ENCODE data around the gene WDHD1.
"Not testable (repeated sequence)": the region's sequence is repeated elsewhere in the genome, so short reads cannot be mapped to it uniquely, and the experiment has no call there.

The WDHD1 gene

DNA sequence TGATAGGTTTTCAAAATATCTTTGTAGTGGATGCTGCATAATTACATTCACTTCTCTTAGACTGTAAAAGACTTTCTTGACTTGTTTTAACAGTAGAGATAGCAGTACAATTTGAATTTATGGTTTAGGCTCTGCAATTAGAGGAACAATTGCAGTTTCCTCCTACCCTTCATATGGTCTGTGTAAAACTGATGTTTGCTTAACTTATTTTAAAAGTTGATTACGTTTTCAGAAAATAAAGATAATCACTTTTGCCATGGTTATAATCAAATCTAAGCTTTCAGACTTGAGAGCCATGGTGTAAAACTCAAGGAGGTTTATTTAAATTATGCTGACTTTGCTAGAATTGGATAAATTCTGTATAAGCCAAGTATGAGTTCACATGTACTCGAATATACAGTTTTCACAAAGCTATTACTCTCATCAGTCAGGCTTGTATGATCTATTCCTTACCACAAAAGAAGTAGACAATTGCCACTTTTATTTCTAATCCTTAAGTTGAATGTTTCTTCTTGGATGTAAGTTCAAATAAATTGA is 22.1 kb upstream of the WDHD1 start:
- no peak for DNase-seq (ENCODE audit: low read depth)

DNA sequence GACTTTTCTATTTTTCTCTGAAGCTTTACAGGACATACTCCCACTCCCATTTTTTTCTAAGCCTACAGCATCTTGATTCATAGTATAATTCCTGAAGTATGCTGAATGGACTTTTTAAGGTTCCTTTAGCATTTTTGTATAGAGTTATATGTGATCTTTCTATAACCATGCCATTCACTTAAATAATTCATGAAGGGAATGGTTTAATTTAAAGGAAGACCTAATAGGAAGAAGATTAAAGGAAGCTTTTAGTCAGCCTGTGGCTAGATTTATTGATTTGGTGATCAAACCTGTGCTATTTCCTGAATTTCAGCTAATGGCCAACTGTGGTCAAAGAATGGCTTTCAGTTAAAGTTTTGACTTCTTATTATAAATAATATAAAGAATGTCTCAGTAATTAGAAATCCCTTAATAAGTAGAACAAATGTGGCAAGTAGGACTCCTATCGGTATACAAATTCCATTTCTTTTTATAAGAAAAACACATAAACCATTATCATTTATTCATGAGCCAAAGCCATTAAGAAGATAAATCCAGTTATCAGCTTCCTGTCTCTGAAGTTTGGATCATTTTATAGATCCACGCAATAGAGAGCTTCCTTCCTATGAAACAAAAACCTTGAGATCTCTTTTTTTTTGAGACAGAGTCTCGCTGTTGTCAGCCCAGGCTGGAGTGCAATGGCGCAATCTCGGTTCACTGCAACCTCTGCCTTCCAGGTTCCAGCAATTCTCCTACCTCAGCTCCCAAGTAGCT is 20.6 kb upstream of the WDHD1 start:
- no peak for DNase-seq (ENCODE audit: low read depth)

DNA sequence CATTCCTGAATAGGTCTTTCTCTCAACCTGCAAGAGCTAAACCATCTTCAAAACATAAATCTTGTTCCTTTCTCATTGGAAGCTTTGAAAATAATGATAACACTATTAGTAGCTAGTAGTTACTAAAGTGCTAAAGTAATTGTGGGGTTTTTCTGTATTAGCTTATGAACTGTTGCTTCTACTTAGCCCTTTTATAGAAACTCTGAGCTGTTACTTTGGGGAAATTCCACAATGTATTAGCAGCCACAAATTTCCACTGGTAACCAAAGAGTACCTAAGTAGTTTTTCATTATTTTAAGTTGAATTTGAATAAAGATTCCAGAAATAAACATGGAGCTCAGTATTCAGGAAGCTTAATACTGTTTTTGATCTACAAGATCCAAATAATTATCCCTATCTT is 18.2 kb upstream of the WDHD1 start:
- DNase-seq (ENCODE audit: low read depth) = no peak

DNA sequence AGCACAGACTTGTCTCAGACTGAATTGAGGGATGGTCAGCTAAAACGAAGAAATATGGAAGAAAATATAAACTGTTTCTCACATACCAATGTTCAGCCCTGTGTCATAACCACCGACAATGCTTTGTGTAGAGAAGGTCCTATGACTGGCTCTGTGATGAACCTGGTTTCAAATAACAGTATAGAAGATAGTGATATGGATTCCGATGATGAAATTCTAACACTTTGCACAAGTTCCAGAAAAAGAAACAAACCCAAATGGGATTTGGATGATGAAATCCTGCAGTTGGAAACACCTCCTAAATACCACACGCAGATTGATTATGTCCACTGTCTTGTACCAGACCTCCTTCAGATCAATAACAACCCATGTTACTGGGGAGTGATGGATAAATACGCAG is 16.6 kb upstream of the WDHD1 start:
- DNase-seq (ENCODE audit: low read depth) = no peak

DNA sequence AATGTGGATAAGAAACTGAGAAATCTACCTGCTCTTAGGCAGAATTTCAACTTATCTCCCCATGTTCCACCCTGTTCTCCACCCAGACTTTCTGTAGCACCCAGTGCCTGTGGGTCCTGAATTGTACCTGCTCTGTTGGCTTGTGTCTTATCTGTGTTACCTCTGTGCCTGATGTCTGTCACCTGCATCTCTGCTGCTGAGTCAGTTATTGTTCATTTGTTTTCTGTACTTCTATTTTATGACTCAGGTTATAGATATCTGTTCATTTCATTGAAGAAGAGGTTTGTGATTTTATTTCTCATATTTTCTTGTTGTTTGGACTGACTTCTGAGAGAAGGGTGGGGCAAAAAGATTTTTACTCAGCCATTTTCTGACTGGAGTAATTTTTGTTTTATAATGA is 11.8 kb upstream of the WDHD1 start:
- no peak for DNase-seq (ENCODE audit: low read depth)

DNA sequence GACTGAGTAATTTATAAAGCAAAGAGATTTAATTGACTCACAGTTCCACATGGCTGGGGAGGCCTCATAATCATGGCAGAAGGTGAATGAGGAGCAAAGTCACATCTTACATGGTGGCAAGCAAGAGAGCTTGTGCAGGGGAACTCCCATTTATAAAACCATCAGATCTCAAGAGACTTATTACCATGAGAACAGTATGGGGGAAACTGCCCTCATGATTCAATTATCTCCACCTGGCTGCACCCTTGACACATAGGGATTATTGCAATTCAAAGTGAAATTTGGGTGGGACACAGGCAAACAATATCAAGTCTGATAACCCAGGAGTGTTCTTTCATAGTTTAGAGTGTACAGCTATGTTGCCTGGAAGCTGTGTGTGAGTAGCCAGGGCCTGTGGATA is 11.1 kb upstream of the WDHD1 start:
- DNase-seq (ENCODE audit: low read depth) = not testable (repeated sequence)

DNA sequence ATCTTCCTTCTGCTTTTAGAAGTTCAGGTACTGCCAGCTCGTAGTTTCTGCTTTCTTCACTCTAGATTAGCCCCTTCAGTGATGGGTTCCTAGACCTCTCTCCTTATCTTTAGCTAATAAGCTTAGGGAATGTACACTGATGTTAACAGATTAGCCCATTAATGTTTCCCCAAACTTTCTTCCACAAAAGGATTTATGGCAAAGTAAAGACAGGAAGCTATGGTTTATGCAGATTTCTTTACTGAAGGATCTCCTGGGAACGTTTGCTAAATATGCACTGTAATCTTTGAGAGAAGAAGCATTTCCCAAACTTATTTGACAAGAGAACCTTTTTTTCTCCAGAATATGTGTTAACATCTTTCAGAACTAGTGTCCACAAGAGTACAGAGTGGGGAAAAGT is 4.3 kb upstream of the WDHD1 start:
- DNase-seq (ENCODE audit: low read depth) = no peak

DNA sequence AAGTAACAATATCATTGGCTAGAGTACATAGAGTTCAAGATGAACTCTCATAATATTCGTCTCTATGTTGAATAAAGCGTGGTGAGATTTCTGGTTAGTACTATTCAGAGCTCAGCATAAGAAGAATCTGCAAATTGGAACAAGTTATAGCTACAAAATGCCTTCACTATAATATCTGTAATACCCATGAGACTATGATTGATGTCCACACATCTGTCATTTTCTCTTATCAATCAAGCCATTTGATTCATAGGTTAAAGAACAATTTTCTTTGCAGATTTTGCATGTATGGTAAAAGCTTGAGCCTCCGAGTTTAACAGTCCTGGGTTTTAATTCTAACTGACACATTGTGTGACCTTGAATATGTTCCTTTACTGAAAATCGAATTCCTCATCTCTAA is 1.6 kb upstream of the WDHD1 start:
- no peak for DNase-seq (ENCODE audit: low read depth)

DNA sequence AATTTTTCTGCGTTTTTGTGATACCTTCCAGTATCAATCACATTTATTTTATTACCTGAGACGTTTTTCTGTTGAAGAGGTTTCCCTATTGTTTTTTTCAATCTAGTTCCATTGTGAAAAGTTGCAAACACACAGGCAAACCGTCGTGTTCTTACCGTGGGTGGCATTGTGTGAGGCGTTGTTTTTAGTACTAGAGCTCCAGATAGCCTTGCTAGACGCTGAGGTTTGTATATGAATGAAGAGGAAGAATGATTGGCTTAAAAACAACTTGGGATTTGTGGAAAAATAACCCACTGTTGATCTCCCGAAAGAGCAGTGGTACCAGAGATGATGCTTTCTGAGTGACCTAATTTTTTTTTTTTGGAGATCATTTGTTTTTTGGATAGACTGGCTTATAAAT is 1.2 kb upstream of the WDHD1 start:
- DNase-seq (ENCODE audit: low read depth) = no peak

DNA sequence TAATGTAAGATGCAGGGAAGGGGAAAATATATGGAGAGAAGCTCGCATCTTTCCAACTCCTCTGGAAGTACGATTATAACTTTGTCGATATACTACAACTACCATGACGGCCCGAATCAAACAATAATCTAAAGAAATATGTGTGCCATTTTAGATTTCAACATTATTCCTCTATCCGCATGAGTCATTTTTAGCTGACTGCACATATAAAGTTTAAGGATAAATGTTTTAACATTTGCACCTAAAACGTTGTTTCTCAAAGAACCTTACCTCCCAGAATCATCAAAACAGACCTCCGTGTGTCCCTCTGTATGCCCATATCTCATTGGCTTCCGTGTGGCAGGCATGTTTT is 482 bp downstream of the WDHD1 start:
- DNase-seq (ENCODE audit: low read depth) = no peak

DNA sequence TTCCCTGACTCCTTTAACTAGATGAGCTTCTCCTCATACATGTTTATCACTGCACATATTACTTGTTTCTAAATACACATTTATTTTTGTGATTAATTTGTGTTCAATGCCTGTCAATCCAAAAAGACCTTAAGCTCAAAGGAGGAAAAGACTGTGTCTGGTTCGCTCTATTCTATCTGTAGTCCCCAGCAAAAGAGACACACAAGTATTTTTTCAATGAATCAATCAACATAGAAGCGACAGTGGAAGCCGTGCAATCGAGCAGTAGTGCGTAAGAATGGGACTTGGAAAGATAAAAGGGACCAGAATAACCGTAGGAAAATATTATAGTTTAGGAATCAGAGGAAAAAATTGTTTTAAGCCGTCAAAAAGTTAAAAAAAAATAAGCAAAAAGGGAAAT is 951 bp downstream of the WDHD1 start:
- DNase-seq (ENCODE audit: low read depth) = no peak

DNA sequence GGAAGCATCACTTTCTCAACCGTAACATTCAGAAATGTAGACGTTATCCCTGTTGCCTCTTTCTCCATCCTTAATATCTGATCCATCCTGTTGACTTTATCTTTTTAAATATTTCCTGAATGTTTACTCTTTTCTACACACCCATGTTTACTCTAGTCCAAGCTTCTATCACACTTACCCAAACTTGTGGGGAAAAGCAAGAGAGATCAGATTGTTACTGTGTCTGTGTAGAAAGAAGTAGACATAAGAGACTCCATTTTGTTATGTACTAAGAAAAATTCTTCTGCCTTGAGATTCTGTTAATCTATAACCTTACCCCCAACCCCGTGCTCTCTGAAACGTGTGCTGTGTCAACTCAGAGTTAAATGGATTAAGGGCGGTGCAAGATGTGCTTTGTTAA is 2.5 kb downstream of the WDHD1 start:
- not testable (repeated sequence) for DNase-seq (ENCODE audit: low read depth)

DNA sequence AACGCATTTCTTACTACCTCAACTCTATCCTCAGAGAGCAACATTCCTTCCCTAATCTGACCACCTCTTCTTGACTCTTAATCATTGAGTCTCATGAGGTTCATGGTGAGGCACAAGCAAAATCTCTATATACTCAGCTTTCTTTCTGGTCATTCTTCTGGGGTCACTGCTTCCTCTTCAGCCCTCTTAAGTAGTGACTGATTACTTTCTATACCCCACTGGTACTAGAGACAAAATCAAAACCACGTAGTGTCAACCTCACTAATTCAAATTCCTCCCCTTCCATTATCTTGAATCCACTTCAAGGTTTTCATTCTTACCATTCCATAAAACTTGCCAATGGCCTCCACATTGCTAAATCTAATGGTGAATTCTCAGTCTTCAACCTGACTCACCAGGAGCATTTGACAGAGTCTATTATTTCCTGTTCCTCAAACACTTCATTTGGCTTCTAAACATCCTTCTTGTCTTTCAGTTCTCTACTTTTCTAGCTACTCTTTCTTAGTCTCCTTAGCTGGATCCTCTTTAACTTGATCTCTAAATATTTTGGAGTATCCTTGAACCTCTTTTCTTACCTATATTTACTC is 6.8 kb downstream of the WDHD1 start:
- DNase-seq (ENCODE audit: low read depth) = no peak

DNA sequence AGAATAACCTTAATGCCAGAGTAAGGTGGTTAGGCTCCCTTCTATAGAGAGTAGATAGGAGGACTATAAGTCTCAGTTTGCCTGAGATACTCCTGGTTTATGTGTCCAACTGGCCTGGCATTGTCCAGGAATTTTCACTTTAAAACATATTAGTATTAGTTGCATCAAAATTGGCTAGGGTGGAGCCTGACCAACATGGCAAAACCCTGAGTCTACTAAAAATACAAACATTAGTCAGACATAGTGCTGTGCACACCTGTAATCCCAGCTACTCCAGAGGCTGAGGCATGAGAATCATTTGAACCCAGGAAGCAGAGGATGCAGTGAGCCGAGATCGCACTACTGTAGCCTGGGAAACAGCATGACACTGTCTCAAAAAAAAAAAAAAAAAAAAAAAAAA is 11.9 kb downstream of the WDHD1 start:
- DNase-seq (ENCODE audit: low read depth) = no peak

DNA sequence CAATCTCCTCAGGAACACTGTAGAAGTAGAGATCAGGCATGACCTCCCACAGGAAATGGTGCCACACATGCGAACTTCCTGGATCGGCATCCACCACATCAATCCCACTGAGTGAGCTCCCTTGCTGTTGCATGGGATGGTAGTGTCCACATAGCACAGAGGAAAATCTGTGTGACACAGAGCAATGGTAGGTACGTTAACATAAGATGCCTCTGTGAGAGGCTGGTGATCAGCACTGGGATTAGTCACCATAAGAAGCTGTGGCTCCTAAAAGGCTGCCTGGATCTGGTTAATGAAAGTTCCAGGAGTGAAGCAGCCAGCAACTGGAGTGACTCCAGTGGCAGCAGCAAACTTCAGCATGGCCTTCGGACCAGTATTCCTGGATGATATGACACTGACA is 21.8 kb downstream of the WDHD1 start:
- DNase-seq (ENCODE audit: low read depth) = no peak

DNA sequence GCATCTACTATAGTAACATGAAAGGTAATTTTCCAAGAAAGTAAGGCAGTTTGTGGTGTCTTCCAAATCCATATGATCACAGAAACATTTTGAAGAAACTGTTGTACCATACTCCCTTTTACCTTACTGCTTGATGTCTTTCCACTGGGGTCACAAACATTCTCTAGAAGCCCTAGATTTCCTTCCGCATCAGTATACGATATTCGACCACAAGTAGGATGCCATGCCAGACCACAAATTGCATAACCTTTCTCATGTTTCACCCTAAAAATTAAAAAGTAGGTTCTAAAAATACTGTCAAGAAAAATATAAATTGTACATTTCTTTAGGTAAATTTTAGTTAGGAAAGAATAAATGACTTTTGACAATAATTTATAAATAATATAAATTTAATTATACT is 26.5 kb downstream of the WDHD1 start:
- DNase-seq (ENCODE audit: low read depth) = no peak

DNA sequence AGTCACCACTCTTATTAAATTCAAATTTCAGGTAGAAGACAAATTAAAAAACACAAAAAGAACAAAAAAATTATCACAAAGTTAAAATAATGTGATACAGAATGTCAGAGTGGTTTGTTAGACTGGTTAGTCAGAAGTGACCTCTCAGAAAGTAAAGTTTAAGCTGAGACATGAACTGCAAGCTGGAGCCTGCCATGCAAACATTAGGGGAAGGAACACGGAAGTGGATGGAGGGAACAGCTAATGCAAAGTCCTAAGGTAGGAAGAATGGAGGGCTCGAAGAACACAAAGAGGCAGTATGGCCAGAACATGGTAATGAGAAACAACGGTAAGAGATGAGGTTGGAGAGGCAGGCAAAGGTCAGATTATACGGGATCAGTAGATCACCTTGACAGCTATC is 41.7 kb downstream of the WDHD1 start:
- no peak for DNase-seq (ENCODE audit: low read depth)

DNA sequence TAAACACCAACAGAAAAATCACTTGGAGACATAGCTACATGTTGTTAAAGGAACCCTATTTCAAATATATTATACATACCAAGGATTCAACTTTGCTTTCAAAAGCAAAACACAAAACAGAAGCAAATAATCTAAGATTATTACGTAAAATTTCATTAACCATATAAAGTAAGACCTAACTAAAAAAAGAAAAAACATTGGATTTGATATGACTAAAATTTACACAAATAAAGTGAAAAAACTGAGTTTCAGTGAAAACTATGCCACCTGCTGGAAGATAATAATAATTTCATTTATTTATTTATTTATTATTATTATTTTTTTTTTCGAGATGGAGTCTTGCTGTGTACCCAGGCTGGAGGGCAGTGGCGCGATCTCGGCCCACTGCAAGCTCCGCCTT is 45.2 kb downstream of the WDHD1 start:
- no peak for DNase-seq (ENCODE audit: low read depth)

DNA sequence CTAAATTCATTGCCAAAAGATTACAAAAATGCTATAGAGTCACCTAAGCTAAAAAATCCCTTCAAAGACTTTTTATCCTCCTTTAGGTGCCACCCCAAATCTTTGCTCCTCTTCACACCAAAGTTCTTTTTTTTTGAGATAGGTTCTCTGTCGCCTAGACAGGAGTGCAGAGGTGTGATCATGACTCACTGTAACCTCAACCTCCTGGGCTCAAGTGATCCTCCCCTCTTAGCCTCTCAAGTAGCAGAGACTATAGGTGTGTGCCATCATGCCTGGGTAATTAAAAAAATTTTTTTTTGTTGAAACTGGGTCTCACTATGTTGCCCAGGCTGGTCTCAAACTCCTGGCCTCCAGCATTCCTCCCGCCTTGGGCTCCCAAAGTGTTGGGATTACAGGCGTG is 47.9 kb downstream of the WDHD1 start:
- no peak for DNase-seq (ENCODE audit: low read depth)

DNA sequence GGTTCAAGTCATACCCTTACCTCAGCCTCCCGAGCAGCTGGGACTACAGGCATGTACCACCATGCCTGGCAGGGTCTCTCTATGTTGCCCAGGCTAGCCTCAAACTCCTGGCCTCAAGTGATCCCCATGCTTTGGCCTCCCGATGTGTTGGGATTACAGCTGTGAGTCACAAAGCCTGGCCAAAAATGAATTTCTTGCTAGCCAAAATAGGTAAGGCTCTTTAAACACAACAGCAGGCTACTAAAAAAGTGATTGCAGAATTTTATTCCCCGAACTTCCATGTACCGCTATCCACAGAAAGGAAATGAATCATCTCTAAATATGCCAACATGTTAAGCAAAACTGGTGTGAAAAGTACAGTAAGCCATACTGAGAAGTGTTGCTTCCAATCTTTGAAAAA is 50.6 kb downstream of the WDHD1 start:
- DNase-seq (ENCODE audit: low read depth) = no peak

DNA sequence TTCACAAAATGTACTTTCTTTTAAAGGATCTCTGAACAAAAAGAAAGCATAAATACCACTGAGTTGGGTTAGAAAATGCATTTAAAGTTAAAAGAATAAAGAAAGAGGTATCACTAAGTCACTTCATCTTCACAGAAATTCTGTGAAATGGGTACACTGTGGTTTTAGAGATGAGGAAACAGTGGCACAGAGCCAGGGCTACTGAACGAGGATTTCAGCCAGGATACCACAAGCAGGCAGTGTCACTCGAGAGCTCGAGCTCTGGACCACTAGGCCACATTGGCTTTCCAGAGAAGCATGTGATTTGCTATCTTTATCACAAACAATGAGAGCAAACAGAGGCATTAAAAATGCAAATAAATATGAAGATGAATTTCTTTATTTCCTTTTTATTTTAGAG is 51.0 kb downstream of the WDHD1 start:
- DNase-seq (ENCODE audit: low read depth) = no peak

DNA sequence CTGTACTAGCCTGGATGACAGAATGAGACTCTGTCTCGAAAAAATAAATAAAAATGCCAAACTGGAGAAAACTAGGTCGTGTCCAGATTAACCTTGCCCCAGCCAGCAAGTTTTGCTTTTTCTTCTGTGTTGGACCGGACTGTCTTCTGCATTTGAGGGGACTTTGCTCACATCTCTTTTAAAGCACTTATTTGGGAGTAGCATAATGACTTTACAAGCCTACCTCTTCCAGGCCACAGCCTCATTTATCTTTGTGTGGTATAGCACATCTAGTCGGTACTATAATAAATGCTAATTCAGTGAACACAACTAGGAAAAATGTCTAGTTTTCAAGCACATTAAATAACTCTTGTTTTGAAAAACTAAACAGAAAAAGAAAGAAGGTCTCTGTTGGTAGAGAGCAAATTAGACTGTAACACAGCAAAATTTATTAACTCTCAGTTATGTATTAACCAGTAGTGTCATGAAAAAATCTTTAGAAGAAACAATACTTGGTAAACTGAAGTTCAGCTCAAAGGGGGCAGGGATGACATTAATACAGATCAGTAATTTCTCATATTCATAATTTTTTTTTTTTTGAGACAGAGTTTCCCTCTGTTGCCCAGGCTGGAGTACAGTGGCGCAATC is 52.0 kb downstream of the WDHD1 start:
- DNase-seq (ENCODE audit: low read depth) = no peak

DNA sequence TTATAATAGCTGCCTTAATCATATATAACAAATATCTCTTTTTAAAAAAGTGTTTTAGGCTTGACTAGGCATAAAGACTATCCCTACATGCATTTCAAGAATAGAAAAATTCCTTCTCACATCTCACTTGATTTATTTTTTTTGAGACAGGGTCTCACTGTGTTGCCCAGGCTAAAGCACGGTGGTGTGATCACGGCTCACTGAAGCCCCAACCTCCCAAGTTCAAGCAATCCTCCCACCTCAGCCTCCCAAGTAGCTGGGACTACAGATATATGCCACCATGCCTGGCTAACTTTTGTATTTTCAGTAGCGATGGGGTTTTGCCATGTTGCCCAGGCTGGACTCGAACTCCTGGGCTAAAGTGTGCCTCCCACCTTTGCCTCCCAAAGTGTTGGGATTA is 59.4 kb downstream of the WDHD1 start:
- no peak for DNase-seq (ENCODE audit: low read depth)

DNA sequence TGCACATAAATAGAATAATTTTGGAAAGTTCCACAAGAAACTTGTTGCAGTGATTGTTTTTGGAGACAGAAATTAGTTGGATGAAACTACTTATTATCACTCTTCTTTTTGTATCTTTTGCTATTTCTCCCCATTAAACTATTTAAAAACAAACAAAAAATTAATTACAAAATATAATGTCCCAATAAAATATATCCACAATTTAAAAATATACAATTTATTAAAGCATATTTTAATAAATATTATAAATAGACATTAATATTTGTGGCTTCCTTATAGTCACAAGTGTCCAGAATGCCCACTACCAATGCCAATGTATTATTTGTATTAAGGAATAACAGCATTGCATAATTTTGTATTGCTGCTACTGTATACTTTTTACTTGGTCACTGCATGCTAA is 71.8 kb downstream of the WDHD1 start:
- no peak for DNase-seq (ENCODE audit: low read depth)

Data from activated T-helper 1 cell treated with Interleukin-2 at 50 U/mL for 16 hours (primary cell).